ENCODE results near the gene BMP10.

GRCh38 chr2:68825866-68826265 lies 45.3 kb downstream of the BMP10 start:
- TF ChIP-seq CTCF (optimal IDR thresholded peaks at IDR 0.05 in 1 of 3, IDR thresholded peaks at IDR 0.05 in 1 of 3, conservative IDR thresholded peaks at IDR 0.05 in 1 of 3; ENCODE audit: extremely low read depth in 1 of 3, insufficient read depth in 2 of 3, low read length in 3 of 3) (no peak), EZH2 (IDR thresholded peaks at IDR 0.05; ENCODE audit: low read length) (no peak)
